Left ventricle myocardium inferior (tissue), 1 donor: ENCODE results near the gene EPS8. TPM values are rescaled to one million over a fixed set of nuclear protein-coding genes. Genes with fewer than 3 reads are reported as not detected.

Source experiments
- DNase-seq: peaks from one replicate; pipeline ENCODE4 v3.0.0-alpha.2; 2020
- H3K27ac ChIP-seq: fragments of 200-600 bp; replicated peaks from 2 replicates; pipeline ENCODE4 v1.8.0; 2021
- H3K27me3 ChIP-seq: fragments of 200-600 bp; 2 replicates; pipeline ENCODE4 v1.8.0; 2021; ENCODE audit warnings: low read depth
- H3K36me3 ChIP-seq: fragments of 200-600 bp; 2 replicates; pipeline ENCODE4 v1.8.0; 2021
- H3K4me1 ChIP-seq: fragments of 200-600 bp; 2 replicates; pipeline ENCODE4 v1.8.0; 2021
- H3K4me3 ChIP-seq: fragments of 200-600 bp; 2 replicates; pipeline ENCODE4 v1.8.0; 2021; ENCODE audit warnings: mild to moderate bottlenecking, moderate library complexity
- H3K9me3 ChIP-seq: fragments of 200-600 bp; replicated peaks from 2 replicates; pipeline ENCODE4 v1.8.0; 2021
- CTCF ChIP-seq: fragments of 200-600 bp; IDR thresholded peaks from 2 replicates; pipeline ENCODE4 v1.8.0; 2021; ENCODE audit warnings: antibody characterized with exemption, mild to moderate bottlenecking, borderline replicate concordance
- intact Hi-C: fragments of 100-400 bp; cut with micrococcal nuclease; formaldehyde crosslinking; loops from one replicate; pipeline ENCODE4 v1.11.0; 2022
- total RNA-seq: library from RNA; stranded (reverse); fragmentation: NEBNext Ultra II Directional; extraction: Animal tissue kit (Norgen Biotek cat#: 25700); gene quantifications from one replicate; pipeline ENCODE4 v1.2.1, GENCODE V29; 2021
- donor health status: DM: no; HTN: yes; CAD: no; lungs with severe emphysema.

EPS8 gene
- total RNA-seq, 1 donor from 2014 or later: 18.9 TPM

GRCh38 chr12:15613981-15614380 is 175.2 kb downstream of the EPS8 start:
- no peak for TF ChIP-seq CTCF
- Histone ChIP-seq H3K9me3 (peaks cover 33% of the 10 kb centered on the region), H3K27me3 (no peaks in the 10 kb centered on the region), H3K36me3 (peaks cover 5% of the 10 kb centered on the region), H3K4me1 (no peaks in the 10 kb centered on the region), H3K4me3 (no peak overlapping the region), H3K27ac (no peak overlapping the region)
- intact Hi-C loops: no loop called here
- DNase-seq: no peak

- intact Hi-C loops: no loop called here
- no peak overlapping the region for H3K4me3 ChIP-seq
- peaks cover 5% of the 10 kb centered on the region for H3K4me1 ChIP-seq
- peaks cover 19% of the 10 kb centered on the region for H3K9me3 ChIP-seq
- no peak for DNase-seq
- no peak overlapping the region for H3K27ac ChIP-seq
- TF ChIP-seq CTCF: no peak
- H3K27me3 ChIP-seq: no peaks in the 10 kb centered on the region
- H3K36me3 ChIP-seq: no peaks in the 10 kb centered on the region
Observed at GRCh38 chr12:15608941-15609340, 180.2 kb downstream of the EPS8 start.

- peaks cover 5% of the 10 kb centered on the region for H3K4me1 ChIP-seq
- intact Hi-C loops: no loop called here
- H3K27ac ChIP-seq: no peak overlapping the region
- no peak for DNase-seq
- H3K4me3 ChIP-seq: no peak overlapping the region
- H3K9me3 ChIP-seq: peaks cover 13% of the 10 kb centered on the region
- no peaks in the 10 kb centered on the region for H3K36me3 ChIP-seq
- no peak for TF ChIP-seq CTCF
- H3K27me3 ChIP-seq: no peaks in the 10 kb centered on the region
Observed at GRCh38 chr12:15608406-15608805, 180.8 kb downstream of the EPS8 start.

GRCh38 chr12:15605881-15606590 is 183.2 kb downstream of the EPS8 start:
- H3K4me1 ChIP-seq: peaks cover 5% of the 10 kb centered on the region
- H3K9me3 ChIP-seq: no peaks in the 10 kb centered on the region
- H3K27ac ChIP-seq: no peak overlapping the region
- H3K36me3 ChIP-seq: no peaks in the 10 kb centered on the region
- TF ChIP-seq CTCF: no peak
- no peak overlapping the region for H3K4me3 ChIP-seq
- intact Hi-C loops: no loop called here
- H3K27me3 ChIP-seq: no peaks in the 10 kb centered on the region
- DNase-seq: no peak

GRCh38 chr12:15603474-15604085 is 185.6 kb downstream of the EPS8 start:
- Histone ChIP-seq H3K9me3 (no peaks in the 10 kb centered on the region), H3K4me3 (no peak overlapping the region), H3K4me1 (peaks cover 27% of the 10 kb centered on the region), H3K27ac (no peak overlapping the region), H3K36me3 (no peaks in the 10 kb centered on the region), H3K27me3 (no peaks in the 10 kb centered on the region)
- no peak for TF ChIP-seq CTCF
- intact Hi-C loops: no loop called here
- no peak for DNase-seq
